T-helper 2 cell treated with Interferon-gamma antibody and Interleukin-4, amounts not matched to agents 100 ng/mL and 5 ng/mL, for 36 hours (primary cell): ENCODE measurements around the gene SLC16A9. TPM values are rescaled to one million over a fixed set of nuclear protein-coding genes. Genes with fewer than 3 reads are reported as not detected.

Experiments
- intact Hi-C: fragments of 100-400 bp; cut with micrococcal nuclease; formaldehyde crosslinking; loops from one replicate; pipeline ENCODE4 v1.15.1; 2023
- total RNA-seq: library from RNA; stranded (reverse); gene quantifications from 2 replicates; pipeline ENCODE4 v1.2.3, GENCODE V29; 2022

SLC16A9 gene
- total RNA-seq, 1 donor from 2014 or later, result 0.68 TPM

- intact Hi-C loops, result no loop called here
Measured at GRCh38 chr10:59720377-59720776, 10.7 kb upstream of the SLC16A9 start.

GRCh38 chr10:59719374-59719773 is 9.7 kb upstream of the SLC16A9 start:
- intact Hi-C loops, result no loop called here

GRCh38 chr10:59718257-59718656 is 8.6 kb upstream of the SLC16A9 start:
- intact Hi-C loops, result no loop called here

GRCh38 chr10:59713196-59713821 is 3.7 kb upstream of the SLC16A9 start:
- intact Hi-C loops, result loop anchor here (5.0 kb wide), 2 partner anchors 86 to 194 kb away; partner anchors contain the start of gene CCDC6

- intact Hi-C loops, result loop anchor here (5.0 kb wide), 2 partner anchors 85 to 195 kb away; partner anchors contain the start of gene CCDC6
Measured at GRCh38 chr10:59711871-59712494, 2.3 kb upstream of the SLC16A9 start.

GRCh38 chr10:59708816-59709394 is 745 bp downstream of the SLC16A9 start:
- intact Hi-C loops, result no loop called here

GRCh38 chr10:59706851-59707797 is 2.5 kb downstream of the SLC16A9 start:
- intact Hi-C loops, result no loop called here

GRCh38 chr10:59705931-59706330 is 3.7 kb downstream of the SLC16A9 start:
- intact Hi-C loops, result no loop called here

- intact Hi-C loops, result no loop called here
Measured at GRCh38 chr10:59704630-59705029, 5.0 kb downstream of the SLC16A9 start.

GRCh38 chr10:59702347-59702746 is 7.3 kb downstream of the SLC16A9 start:
- intact Hi-C loops, result no loop called here

- intact Hi-C loops, result no loop called here
Measured at GRCh38 chr10:59700709-59701108, 8.9 kb downstream of the SLC16A9 start.

- intact Hi-C loops, result no loop called here
Measured at GRCh38 chr10:59698326-59698725, 11.3 kb downstream of the SLC16A9 start.

GRCh38 chr10:59695637-59696036 is 14.0 kb downstream of the SLC16A9 start:
- intact Hi-C loops, result no loop called here

GRCh38 chr10:59694936-59695335 is 14.7 kb downstream of the SLC16A9 start:
- intact Hi-C loops, result no loop called here

- intact Hi-C loops, result no loop called here
Measured at GRCh38 chr10:59692113-59692512, 17.5 kb downstream of the SLC16A9 start.

GRCh38 chr10:59688921-59689351 is 20.7 kb downstream of the SLC16A9 start:
- intact Hi-C loops, result no loop called here

GRCh38 chr10:59687657-59688056 is 22.0 kb downstream of the SLC16A9 start:
- intact Hi-C loops, result no loop called here

- intact Hi-C loops, result no loop called here
Measured at GRCh38 chr10:59684006-59684405, 25.6 kb downstream of the SLC16A9 start.

GRCh38 chr10:59682986-59683937 is 26.4 kb downstream of the SLC16A9 start:
- intact Hi-C loops, result no loop called here

GRCh38 chr10:59680199-59680598 is 29.5 kb downstream of the SLC16A9 start:
- intact Hi-C loops, result no loop called here
